ENCODE data around the gene OTUD5.

OTUD5 gene

GRCh38 chrX:48998391-48998790 lies 41.0 kb upstream of the OTUD5 start:
- peaks cover 16% of the 10 kb centered on the region for H3K79me2 ChIP-seq (ENCODE audit: low read length)
- no peaks in the 10 kb centered on the region for H3K9me3 ChIP-seq (replicated peaks; ENCODE audit: insufficient read depth, low read length)
- H3K4me2 ChIP-seq (ENCODE audit: low read depth, low read length) = no peak overlapping the region
- H3F3A ChIP-seq (ENCODE audit: insufficient read depth, low read length) = no peaks in the 10 kb centered on the region
- no peaks in the 10 kb centered on the region for H3K27me3 ChIP-seq (replicated peaks; ENCODE audit: insufficient read depth, low read length)
- no peaks in the 10 kb centered on the region for H3K4me1 ChIP-seq (ENCODE audit: low read length)
- no peaks in the 10 kb centered on the region for H3K36me3 ChIP-seq (replicated peaks; ENCODE audit: insufficient read depth, low read length)
- TF ChIP-seq EZH2 (optimal IDR thresholded peaks at IDR 0.05; ENCODE audit: low read depth, low read length) (no peak), CTCF (IDR thresholded peaks at IDR 0.05; ENCODE audit: low read length) (no peak), EZH2phosphoT487 (IDR thresholded peaks at IDR 0.05; ENCODE audit: low read length) (no peak)
- H2AFZ ChIP-seq (ENCODE audit: low read length) = no peak overlapping the region
- H3K9ac ChIP-seq (ENCODE audit: low read length) = no peak overlapping the region
- no peak overlapping the region for H3K27ac ChIP-seq (ENCODE audit: low read length)
- H3K4me3 ChIP-seq (ENCODE audit: low read length) = no peak overlapping the region
- H4K20me1 ChIP-seq (ENCODE audit: insufficient read depth, low read length) = no peaks in the 10 kb centered on the region
- no peak for DNase-seq
- no peaks in the 10 kb centered on the region for H3K9me2 ChIP-seq (replicated peaks; ENCODE audit: insufficient read depth, low read length)

GRCh38 chrX:48997865-48998264 lies 40.5 kb upstream of the OTUD5 start:
- no peaks in the 10 kb centered on the region for H3K36me3 ChIP-seq (replicated peaks; ENCODE audit: insufficient read depth, low read length)
- no peaks in the 10 kb centered on the region for H3K9me2 ChIP-seq (replicated peaks; ENCODE audit: insufficient read depth, low read length)
- no peak overlapping the region for H3K4me3 ChIP-seq (ENCODE audit: low read length)
- H4K20me1 ChIP-seq (ENCODE audit: insufficient read depth, low read length) = no peaks in the 10 kb centered on the region
- H3K27ac ChIP-seq (ENCODE audit: low read length) = no peak overlapping the region
- no peak for DNase-seq
- no peaks in the 10 kb centered on the region for H3K9me3 ChIP-seq (replicated peaks; ENCODE audit: insufficient read depth, low read length)
- no peaks in the 10 kb centered on the region for H3F3A ChIP-seq (ENCODE audit: insufficient read depth, low read length)
- no peaks in the 10 kb centered on the region for H3K4me1 ChIP-seq (ENCODE audit: low read length)
- peaks cover 16% of the 10 kb centered on the region for H3K79me2 ChIP-seq (ENCODE audit: low read length)
- no peak overlapping the region for H3K4me2 ChIP-seq (ENCODE audit: low read depth, low read length)
- H2AFZ ChIP-seq (ENCODE audit: low read length) = no peak overlapping the region
- TF ChIP-seq CTCF (IDR thresholded peaks at IDR 0.05; ENCODE audit: low read length) (no peak), EZH2 (optimal IDR thresholded peaks at IDR 0.05; ENCODE audit: low read depth, low read length) (no peak), EZH2phosphoT487 (IDR thresholded peaks at IDR 0.05; ENCODE audit: low read length) (no peak)
- H3K9ac ChIP-seq (ENCODE audit: low read length) = no peak overlapping the region
- H3K27me3 ChIP-seq (replicated peaks; ENCODE audit: insufficient read depth, low read length) = no peaks in the 10 kb centered on the region

- TF ChIP-seq EZH2phosphoT487 (IDR thresholded peaks at IDR 0.05; ENCODE audit: low read length) (no peak), CTCF (IDR thresholded peaks at IDR 0.05; ENCODE audit: low read length) (no peak), EZH2 (optimal IDR thresholded peaks at IDR 0.05; ENCODE audit: low read depth, low read length) (no peak)
- H3K27ac ChIP-seq (ENCODE audit: low read length) = no peak overlapping the region
- H3K36me3 ChIP-seq (replicated peaks; ENCODE audit: insufficient read depth, low read length) = no peaks in the 10 kb centered on the region
- no peak overlapping the region for H3K4me2 ChIP-seq (ENCODE audit: low read depth, low read length)
- no peak for DNase-seq
- no peaks in the 10 kb centered on the region for H3K27me3 ChIP-seq (replicated peaks; ENCODE audit: insufficient read depth, low read length)
- no peaks in the 10 kb centered on the region for H3K9me3 ChIP-seq (replicated peaks; ENCODE audit: insufficient read depth, low read length)
- H3K4me1 ChIP-seq (ENCODE audit: low read length) = no peaks in the 10 kb centered on the region
- H2AFZ ChIP-seq (ENCODE audit: low read length) = no peak overlapping the region
- no peaks in the 10 kb centered on the region for H3F3A ChIP-seq (ENCODE audit: insufficient read depth, low read length)
- peaks cover 16% of the 10 kb centered on the region for H3K79me2 ChIP-seq (ENCODE audit: low read length)
- H3K9ac ChIP-seq (ENCODE audit: low read length) = no peak overlapping the region
- H3K9me2 ChIP-seq (replicated peaks; ENCODE audit: insufficient read depth, low read length) = no peaks in the 10 kb centered on the region
- H3K4me3 ChIP-seq (ENCODE audit: low read length) = no peak overlapping the region
- no peaks in the 10 kb centered on the region for H4K20me1 ChIP-seq (ENCODE audit: insufficient read depth, low read length)
These were observed 40.0 kb upstream of the OTUD5 start for GRCh38 chrX:48997455-48997854.

All from MM.1S (cell line).